ENCODE measurements around the gene LRCOL1.

GRCh38 chr12:132571598-132571997 lies 38.8 kb downstream of the LRCOL1 start:
- TF ChIP-seq, protein P1, sequence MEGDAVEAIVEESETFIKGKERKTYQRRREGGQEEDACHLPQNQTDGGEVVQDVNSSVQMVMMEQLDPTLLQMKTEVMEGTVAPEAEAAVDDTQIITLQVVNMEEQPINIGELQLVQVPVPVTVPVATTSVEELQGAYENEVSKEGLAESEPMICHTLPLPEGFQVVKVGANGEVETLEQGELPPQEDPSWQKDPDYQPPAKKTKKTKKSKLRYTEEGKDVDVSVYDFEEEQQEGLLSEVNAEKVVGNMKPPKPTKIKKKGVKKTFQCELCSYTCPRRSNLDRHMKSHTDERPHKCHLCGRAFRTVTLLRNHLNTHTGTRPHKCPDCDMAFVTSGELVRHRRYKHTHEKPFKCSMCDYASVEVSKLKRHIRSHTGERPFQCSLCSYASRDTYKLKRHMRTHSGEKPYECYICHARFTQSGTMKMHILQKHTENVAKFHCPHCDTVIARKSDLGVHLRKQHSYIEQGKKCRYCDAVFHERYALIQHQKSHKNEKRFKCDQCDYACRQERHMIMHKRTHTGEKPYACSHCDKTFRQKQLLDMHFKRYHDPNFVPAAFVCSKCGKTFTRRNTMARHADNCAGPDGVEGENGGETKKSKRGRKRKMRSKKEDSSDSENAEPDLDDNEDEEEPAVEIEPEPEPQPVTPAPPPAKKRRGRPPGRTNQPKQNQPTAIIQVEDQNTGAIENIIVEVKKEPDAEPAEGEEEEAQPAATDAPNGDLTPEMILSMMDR (IDR thresholded peaks at IDR 0.05) = no peak
- no peak for TF ChIP-seq POLR2A (IDR thresholded peaks at IDR 0.05)
